ENCODE data around the gene IVD. TPM values are rescaled to one million over a fixed set of nuclear protein-coding genes. Genes with fewer than 3 reads are reported as not detected.

IVD gene
- total RNA-seq = 39.4 TPM
- 48.5 TPM for polyA plus RNA-seq

DNA sequence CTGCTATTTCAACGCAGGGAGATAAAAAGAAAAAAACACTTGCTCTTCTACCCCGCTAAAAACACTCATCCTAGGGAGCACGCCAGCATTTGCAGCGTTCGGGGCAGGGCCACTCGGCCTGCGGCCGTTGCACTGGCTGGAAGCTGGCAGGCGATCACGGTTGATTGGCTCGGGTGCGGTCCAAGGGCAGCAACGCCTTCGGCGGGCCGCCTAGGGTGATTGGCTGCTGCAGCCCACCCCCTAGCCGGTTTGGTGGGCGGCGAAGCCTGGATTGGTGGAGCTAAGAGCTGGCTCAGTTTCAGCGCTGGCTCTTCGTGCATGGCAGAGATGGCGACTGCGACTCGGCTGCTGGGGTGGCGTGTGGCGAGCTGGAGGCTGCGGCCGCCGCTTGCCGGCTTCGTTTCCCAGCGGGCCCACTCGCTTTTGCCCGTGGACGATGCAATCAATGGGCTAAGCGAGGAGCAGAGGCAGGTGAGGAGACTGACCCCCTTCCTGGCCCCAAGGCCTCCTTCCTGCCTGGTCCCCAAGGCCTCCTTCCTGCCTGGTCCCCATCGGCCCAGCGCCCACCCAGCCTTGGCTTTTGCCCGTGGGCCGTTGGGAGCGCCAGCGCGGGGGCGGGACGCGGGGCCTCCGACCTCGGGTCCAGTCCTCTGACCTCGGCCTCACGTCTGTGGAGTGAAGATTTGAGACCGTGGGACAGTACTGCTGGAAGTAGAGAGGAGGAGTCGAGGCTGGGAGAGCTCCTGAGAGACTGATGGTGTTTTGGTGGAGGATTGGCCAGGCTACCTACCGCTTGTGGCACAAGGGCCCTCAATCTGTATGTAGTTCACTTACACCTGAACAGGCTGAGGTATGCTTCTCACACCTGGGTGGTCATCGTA lies at the start of gene IVD:
TSS of gene IVD (plus strand) at position 295 of the 881 bp plus-strand sequence. CDS start at position 328, 33 bp downstream.
- peak; percentile 80 for DNase-seq (ENCODE audit: extremely low spot score)
- WGBS = under 1% methylated on average over 54 of the region's 54 CpGs
- H3K27ac ChIP-seq (ENCODE audit: low read depth) = peak within 1 kb of the TSS; percentile 28
- peak within 1 kb of the TSS; percentile 54 for H3K4me3 ChIP-seq (ENCODE audit: low read depth, low read length)
- H3K36me3 ChIP-seq (ENCODE audit: insufficient read depth) = no peaks in the 10 kb centered on the region
- no peaks in the 10 kb centered on the region for H3K4me1 ChIP-seq (ENCODE audit: insufficient read depth)

- Histone ChIP-seq H3K4me1 (ENCODE audit: insufficient read depth) (no peaks in the 10 kb centered on the region), H3K4me3 (ENCODE audit: low read depth, low read length) (no peak overlapping the region), H3K27ac (ENCODE audit: low read depth) (no peak overlapping the region), H3K36me3 (ENCODE audit: insufficient read depth) (no peaks in the 10 kb centered on the region)
- WGBS = 89% methylated on average over 5 of the region's 5 CpGs
- no peak for DNase-seq (ENCODE audit: extremely low spot score)
Observed at GRCh38 chr15:40355976-40356585, 49.5 kb upstream of the IVD start.

DNA sequence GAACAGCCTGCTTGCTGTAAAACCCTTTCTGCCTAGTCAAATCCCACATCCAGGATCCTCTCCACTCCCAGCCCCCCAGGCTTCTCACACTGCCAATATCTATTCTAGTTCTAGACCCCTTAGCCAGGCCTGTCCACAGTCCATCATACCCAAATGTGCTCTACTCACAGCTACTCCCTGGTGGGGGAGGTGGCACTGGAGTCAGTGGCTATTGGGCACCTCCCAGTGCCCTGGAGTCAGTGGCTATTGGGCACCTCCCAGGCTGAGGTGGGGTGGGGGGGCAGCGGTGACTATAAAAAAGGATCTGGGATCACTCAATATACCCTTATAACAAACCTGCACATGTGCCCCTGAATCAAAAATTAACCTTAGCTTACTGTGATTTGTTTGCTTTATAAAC lies 48.3 kb upstream of the IVD start:
- Histone ChIP-seq H3K4me1 (ENCODE audit: insufficient read depth) (no peaks in the 10 kb centered on the region), H3K27ac (ENCODE audit: low read depth) (no peak overlapping the region), H3K36me3 (ENCODE audit: insufficient read depth) (no peaks in the 10 kb centered on the region), H3K4me3 (ENCODE audit: low read depth, low read length) (no peak overlapping the region)
- DNase-seq (ENCODE audit: extremely low spot score) = no peak
- 76% methylated on average over 1 of the region's 1 CpG for WGBS

- 3% methylated on average over 82 of the region's 82 CpGs for WGBS
- DNase-seq (ENCODE audit: extremely low spot score) = no peak
- peak within 1 kb of the TSS; percentile 52 for H3K4me3 ChIP-seq (ENCODE audit: low read depth, low read length)
- no peaks in the 10 kb centered on the region for H3K36me3 ChIP-seq (ENCODE audit: insufficient read depth)
- no peak within 1 kb of the TSS for H3K27ac ChIP-seq (ENCODE audit: low read depth)
- H3K4me1 ChIP-seq (ENCODE audit: insufficient read depth) = no peaks in the 10 kb centered on the region
Observed at GRCh38 chr15:40357723-40358470, 47.7 kb upstream of the IVD start, which contains the start of gene DISP2. TSS of gene DISP2 (plus strand) at chr15:40358219. CDS start at chr15:40358322, 103 bp downstream.

GRCh38 chr15:40358471-40359353 lies 46.9 kb upstream of the IVD start:
- H3K27ac ChIP-seq (ENCODE audit: low read depth) = no peak overlapping the region
- peak overlapping the region; percentile 52 for H3K4me3 ChIP-seq (ENCODE audit: low read depth, low read length)
- DNase-seq (ENCODE audit: extremely low spot score) = no peak
- no peaks in the 10 kb centered on the region for H3K36me3 ChIP-seq (ENCODE audit: insufficient read depth)
- WGBS = 11% methylated on average over 31 of the region's 31 CpGs
- H3K4me1 ChIP-seq (ENCODE audit: insufficient read depth) = no peaks in the 10 kb centered on the region

DNA sequence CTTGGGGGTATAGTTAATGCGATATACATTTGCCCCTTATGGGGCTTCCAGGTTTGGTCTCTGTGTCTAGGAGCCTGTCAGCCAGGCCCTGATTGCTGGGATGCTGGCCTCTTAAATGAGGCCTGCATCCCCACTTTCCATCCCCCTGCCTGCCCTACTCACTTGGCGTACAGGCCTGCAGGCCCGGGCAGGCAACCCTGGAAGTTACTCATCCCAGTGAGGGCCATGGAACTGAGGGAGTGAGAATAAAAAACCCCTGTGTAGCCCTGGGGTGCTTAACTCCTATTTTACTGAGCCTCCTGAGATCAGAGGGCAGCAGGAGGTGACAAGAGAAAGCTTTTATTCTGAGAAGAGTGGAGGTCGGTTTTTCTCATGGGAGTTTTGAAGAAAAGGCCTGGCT lies 45.6 kb upstream of the IVD start:
- H3K4me1 ChIP-seq (ENCODE audit: insufficient read depth) = no peaks in the 10 kb centered on the region
- H3K27ac ChIP-seq (ENCODE audit: low read depth) = no peak overlapping the region
- H3K36me3 ChIP-seq (ENCODE audit: insufficient read depth) = no peaks in the 10 kb centered on the region
- WGBS = 91% methylated on average over 4 of the region's 4 CpGs
- no peak for DNase-seq (ENCODE audit: extremely low spot score)
- no peak overlapping the region for H3K4me3 ChIP-seq (ENCODE audit: low read depth, low read length)

DNA sequence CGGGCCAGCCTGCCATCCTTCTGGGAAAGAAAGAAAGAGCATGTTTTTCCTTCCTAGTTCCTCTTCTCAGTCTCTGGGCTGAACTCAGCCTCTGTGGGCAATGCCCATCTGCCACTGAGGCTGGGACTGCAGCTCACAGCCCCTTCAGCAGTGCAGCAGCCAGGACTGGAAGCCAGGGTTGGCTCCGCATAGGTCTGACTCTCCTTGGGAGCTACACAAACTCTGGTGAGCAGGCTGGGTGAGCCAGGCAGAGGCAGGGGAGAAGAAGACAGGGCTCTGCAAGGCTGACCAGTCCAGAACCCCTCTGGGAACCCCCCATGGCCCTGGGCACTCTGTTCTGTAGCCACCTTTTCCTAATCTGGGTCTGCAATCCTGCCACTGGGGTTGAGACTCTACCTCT lies 44.0 kb upstream of the IVD start:
- 82% methylated on average over 2 of the region's 2 CpGs for WGBS
- no peaks in the 10 kb centered on the region for H3K4me1 ChIP-seq (ENCODE audit: insufficient read depth)
- H3K4me3 ChIP-seq (ENCODE audit: low read depth, low read length) = no peak overlapping the region
- H3K36me3 ChIP-seq (ENCODE audit: insufficient read depth) = no peaks in the 10 kb centered on the region
- no peak overlapping the region for H3K27ac ChIP-seq (ENCODE audit: low read depth)
- no peak for DNase-seq (ENCODE audit: extremely low spot score)

GRCh38 chr15:40363611-40364010 lies 42.0 kb upstream of the IVD start:
- WGBS = 69% methylated on average over 8 of the region's 8 CpGs
- Histone ChIP-seq H3K4me1 (ENCODE audit: insufficient read depth) (no peaks in the 10 kb centered on the region), H3K36me3 (ENCODE audit: insufficient read depth) (no peaks in the 10 kb centered on the region), H3K27ac (ENCODE audit: low read depth) (no peak overlapping the region), H3K4me3 (ENCODE audit: low read depth, low read length) (no peak overlapping the region)
- no peak for DNase-seq (ENCODE audit: extremely low spot score)

DNA sequence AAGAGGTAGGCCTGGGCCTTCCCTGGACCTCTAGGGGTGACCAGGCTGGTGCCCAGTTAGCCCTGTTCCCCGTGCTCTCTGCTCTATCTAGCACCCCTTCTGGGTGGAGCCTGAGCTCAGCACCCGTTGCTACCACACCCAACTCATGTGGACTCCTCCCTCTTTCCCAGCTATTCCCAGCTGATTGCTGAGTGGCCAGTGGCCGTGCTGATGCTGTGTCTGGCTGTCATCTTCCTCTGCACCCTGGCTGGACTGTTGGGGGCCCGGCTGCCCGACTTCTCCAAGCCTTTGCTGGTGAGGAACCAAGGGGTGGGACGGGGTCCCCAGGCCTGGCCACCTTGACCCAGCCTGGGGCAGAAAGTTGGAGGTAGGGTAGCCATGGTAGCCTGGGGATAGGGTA lies 41.3 kb upstream of the IVD start:
- no peaks in the 10 kb centered on the region for H3K4me1 ChIP-seq (ENCODE audit: insufficient read depth)
- H3K36me3 ChIP-seq (ENCODE audit: insufficient read depth) = no peaks in the 10 kb centered on the region
- no peak overlapping the region for H3K4me3 ChIP-seq (ENCODE audit: low read depth, low read length)
- no peak for DNase-seq (ENCODE audit: extremely low spot score)
- 66% methylated on average over 6 of the region's 6 CpGs for WGBS
- H3K27ac ChIP-seq (ENCODE audit: low read depth) = no peak overlapping the region

DNA sequence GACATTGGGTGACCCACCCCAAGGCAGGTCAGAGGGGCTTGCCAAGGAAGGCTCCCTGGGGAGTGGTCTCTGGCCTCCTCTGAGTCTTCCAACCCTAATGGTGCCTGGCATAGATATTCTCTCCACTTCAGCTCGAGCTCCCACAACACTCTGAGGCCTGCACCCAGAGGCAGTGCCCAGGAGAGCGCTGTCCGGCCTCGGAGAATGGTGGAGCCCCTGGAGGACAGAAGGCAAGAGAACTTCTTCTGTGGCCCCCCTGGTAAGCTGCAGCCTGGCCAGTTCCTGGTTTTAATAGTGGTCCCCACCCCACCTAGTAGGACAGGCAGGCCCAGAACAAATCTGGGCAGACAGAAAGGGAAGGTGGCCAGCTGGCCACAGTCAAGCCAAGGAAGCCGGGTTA lies 40.6 kb upstream of the IVD start:
- DNase-seq (ENCODE audit: extremely low spot score) = no peak
- Histone ChIP-seq H3K27ac (ENCODE audit: low read depth) (no peak overlapping the region), H3K36me3 (ENCODE audit: insufficient read depth) (no peaks in the 10 kb centered on the region), H3K4me1 (ENCODE audit: insufficient read depth) (no peaks in the 10 kb centered on the region), H3K4me3 (ENCODE audit: low read depth, low read length) (no peak overlapping the region)
- 88% methylated on average over 5 of the region's 5 CpGs for WGBS

DNA sequence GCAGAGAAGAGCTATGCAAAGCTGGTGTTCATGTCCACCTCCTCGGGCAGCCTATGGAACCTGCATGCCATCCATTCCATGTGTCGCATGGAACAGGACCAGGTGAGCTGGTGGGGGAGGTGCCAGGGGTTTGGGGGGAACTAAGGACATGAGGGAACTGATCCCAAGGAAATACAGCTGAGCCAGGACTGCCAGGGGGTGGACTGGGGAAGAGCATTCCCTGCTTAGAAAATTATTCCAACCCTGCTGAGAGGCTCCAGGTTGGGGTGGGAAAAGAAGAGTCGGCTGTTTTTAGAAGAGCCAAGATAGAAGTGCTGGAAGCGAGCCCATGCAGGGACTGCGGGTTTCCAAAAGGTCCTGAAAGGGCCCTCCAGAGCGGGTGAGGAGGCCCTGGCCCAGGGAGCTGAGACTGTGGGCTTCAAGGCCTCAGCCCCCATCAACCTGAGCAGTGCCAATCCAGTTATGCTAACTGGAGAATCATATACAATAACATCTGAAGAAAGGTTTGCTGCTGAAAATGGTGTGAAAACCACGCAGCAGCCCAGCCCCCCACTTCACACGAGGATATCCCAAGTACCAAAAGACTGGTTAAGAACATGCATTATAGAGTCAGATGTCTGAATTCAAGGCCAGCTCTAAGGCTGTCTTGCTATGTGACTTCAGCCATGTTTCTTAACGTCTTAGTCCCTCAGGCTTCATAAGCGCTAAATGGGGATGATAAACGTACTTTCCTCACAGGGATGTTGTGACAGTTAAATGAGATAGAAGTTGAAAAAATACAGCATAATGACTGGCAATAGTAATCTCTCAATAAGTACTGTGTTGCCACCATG lies 39.8 kb upstream of the IVD start:
- H3K4me1 ChIP-seq (ENCODE audit: insufficient read depth) = no peaks in the 10 kb centered on the region
- WGBS = 85% methylated on average over 11 of the region's 11 CpGs
- H3K27ac ChIP-seq (ENCODE audit: low read depth) = no peak overlapping the region
- DNase-seq (ENCODE audit: extremely low spot score) = no peak
- no peaks in the 10 kb centered on the region for H3K36me3 ChIP-seq (ENCODE audit: insufficient read depth)
- no peak overlapping the region for H3K4me3 ChIP-seq (ENCODE audit: low read depth, low read length)

Data from urinary bladder (tissue), 4 donors.